ENCODE measurements around the gene SORCS3. TPM values are rescaled to one million over a fixed set of nuclear protein-coding genes. Genes with fewer than 3 reads are reported as not detected.

SORCS3 gene
- total and polyA plus RNA-seq, 10 of the 15 experiments (the other 5 are each of a cell fraction or from before 2014, with no cell fraction given), result 0.01 to 0.04 (median 0.02) TPM; not detected in 7

GRCh38 chr10:105192146-105192545 is 551.1 kb downstream of the SORCS3 start (continued):
- TF ChIP-seq ELK1 (IDR thresholded peaks at IDR 0.05; ENCODE audit: low read depth, low read length) (no peak), SPI1 (IDR thresholded peaks at IDR 0.05; ENCODE audit: borderline replicate concordance, insufficient read depth, low read depth, low read length) (no peak), SP1 (IDR thresholded peaks at IDR 0.05; ENCODE audit: low read depth, low read length) (no peak), IRF5 (IDR thresholded peaks at IDR 0.05; ENCODE audit: borderline replicate concordance) (no peak), E2F8 (IDR thresholded peaks at IDR 0.05; ENCODE audit: low read depth, partially characterized antibody) (no peak), IKZF1 (conservative IDR thresholded peaks at IDR 0.05) (no peak), MYB (IDR thresholded peaks at IDR 0.05; ENCODE audit: borderline replicate concordance, low read depth, low read length) (no peak), ZNF384 (IDR thresholded peaks at IDR 0.05; ENCODE audit: borderline replicate concordance, low read depth, low read length) (no peak), BRCA1 (IDR thresholded peaks at IDR 0.05; ENCODE audit: low read depth, low read length) (no peak), PAX8 (IDR thresholded peaks at IDR 0.05) (no peak), PML (IDR thresholded peaks at IDR 0.05; ENCODE audit: low read length) (no peak), HCFC1 (IDR thresholded peaks at IDR 0.05; ENCODE audit: low read length) (no peak), KLF5 (IDR thresholded peaks at IDR 0.05; ENCODE audit: partially characterized antibody) (no peak)

All from GM12878 (cell line).